NCI-H1417 treated with DMSO at 0.1 percent for 48 hours (cell line): ENCODE measurements around the gene MIPOL1.
"Not testable (repeated sequence)": the region's sequence is repeated elsewhere in the genome, so short reads cannot be mapped to it uniquely, and the experiment has no call there.

Experiments
- DNase-seq: peaks from one replicate; lab custom pipeline; 2025; lab: John Stamatoyannopoulos, UW

Gene MIPOL1

GRCh38 chr14:37197421-37198272 lies at the start of gene MIPOL1:
TSS of gene MIPOL1 (plus strand) at chr14:37197937. CDS start at chr14:37247889, 49,952 bp downstream.
- DNase-seq, result peak; percentile 82

GRCh38 chr14:37150414-37150813 lies 47.3 kb upstream of the MIPOL1 start:
- peak; percentile 46 for DNase-seq

GRCh38 chr14:37153005-37153404 lies 44.7 kb upstream of the MIPOL1 start:
- DNase-seq, result no peak

DNA sequence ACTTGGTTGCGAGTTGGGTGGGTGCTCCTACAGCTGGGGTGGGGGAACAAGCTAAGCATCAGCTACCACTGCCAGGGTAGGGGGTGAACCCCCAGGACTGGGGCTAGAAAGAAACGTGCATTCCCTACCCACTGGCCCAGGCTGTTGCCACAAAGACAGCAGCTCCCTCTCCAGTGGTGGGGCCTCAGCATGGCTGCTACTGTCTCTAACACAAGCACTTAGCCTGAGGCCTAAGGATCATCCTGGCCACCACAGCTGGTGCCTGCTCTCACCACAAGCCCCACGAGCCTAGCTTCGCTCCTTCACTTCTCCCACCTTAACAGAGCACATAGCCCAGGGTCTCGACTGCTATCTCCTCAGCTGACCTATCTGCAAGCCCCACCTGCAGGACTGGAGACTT lies 44.3 kb upstream of the MIPOL1 start:
- DNase-seq, result no peak

DNA sequence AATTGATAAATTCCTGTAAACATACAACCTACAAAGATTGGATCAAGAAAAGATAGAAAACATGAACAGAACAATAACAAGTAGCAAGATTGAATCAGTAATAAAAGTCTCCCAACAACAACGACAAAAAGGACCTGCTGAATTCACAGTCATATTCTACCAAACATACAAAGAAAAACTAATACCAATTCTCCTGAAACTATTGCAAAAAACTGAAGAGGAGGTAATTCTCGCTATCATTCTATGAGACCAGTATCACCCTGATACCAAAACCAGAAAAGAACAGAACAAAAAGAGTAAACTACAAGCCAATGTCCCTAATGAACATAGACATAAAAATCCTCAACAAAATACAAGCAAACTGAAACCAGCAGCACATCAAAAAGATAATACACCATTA lies 39.8 kb upstream of the MIPOL1 start:
- DNase-seq, result no peak

- DNase-seq, result not testable (repeated sequence)
These were observed 35.4 kb upstream of the MIPOL1 start for GRCh38 chr14:37162307-37162706.

DNA sequence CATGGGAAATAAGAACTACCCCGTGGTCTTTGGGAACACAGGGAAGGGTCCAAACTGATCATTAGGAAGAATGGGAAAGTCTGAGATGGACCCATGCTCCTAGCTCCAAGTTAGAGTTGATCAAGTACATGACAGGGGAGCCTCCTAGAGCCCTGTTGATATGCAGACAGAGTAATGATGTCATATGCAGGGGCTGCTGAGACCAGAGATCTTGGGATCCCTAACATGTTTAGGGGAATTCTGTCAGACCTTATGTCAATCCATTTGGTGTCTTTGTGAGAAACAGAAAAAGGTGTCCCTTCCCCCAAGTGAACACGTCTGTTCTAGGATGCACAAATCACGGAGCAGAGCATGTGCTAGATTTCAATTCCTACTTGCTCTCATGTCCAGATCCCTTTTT lies 31.9 kb upstream of the MIPOL1 start:
- DNase-seq, result no peak

DNA sequence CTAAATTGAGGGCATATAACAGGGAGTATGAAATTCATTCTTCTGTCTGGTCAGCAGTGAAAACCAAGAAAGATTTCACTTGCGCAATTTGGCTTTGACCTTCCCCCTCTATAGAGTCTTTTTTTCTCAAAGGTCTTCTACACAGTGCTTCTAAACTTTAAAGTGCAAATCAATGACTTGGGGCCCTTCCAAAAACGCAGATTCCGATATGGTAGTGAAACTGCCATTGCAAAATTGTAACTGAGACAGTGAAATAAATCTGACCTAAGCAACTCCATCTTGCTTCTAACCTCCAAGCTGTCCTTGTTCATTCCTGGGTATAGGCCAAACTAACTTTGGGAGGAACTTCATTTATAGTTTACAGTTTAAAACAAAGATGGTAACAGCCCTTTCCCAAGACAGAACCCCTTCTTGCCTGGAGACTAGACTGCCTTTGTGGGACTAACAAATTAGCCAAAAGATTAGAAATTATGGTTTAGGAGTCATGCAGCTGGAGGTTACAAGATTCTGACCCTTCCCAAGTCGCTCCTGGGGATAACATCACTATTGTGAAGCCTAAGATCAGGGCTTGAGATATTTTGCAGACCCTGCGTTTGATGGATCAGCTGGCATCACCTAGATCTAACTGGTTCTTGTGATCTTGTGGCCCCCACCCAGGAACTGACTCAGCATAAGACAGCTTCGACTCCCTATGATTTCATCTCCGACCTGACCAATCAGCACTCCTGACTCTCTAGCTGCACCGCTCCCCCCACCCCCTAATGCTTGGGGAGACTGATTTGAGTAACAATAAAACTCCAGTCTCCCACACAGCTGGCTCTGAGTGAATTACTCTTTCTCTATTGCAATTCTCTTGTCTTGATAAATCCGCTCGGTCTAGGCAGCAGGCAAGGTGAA lies 30.3 kb upstream of the MIPOL1 start:
- no peak for DNase-seq

DNA sequence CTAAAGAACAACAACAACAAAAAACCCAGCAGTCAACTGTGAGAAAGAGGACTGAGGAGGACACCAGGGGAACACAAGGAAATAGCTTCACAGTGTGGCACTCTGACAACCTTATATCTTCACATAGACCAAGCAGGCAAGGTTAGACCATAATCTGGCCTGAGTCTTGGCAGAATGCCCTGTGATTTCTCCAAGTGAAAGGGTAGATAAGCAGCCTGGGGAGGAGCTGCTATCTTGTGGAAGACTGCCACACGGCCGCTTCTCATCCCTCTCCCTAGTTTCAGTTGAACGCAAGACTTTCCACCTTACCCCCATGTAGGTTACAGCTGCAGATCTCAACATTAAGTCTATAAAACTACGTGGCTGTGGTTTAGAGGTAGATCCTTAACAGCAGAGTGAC lies 29.0 kb upstream of the MIPOL1 start:
- no peak for DNase-seq

DNA sequence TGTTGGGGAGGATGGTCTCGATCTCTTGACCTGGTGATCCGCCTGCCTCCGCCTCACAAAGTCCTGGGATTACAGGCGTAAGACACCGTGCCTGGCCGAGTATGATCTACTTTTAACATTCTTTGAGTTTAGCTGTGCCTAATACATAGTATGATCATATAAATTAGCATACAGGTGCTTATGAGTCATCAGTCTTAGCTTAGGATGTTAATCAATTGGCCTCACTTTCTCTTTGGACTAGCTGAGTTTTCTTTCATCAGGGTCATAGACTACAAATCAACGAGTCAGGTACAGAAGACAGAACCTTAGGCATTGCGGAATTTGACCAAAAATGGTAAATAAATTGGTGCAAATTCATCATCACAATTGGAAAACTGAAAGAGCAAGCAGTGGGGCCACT lies 27.5 kb upstream of the MIPOL1 start:
- DNase-seq, result no peak

DNA sequence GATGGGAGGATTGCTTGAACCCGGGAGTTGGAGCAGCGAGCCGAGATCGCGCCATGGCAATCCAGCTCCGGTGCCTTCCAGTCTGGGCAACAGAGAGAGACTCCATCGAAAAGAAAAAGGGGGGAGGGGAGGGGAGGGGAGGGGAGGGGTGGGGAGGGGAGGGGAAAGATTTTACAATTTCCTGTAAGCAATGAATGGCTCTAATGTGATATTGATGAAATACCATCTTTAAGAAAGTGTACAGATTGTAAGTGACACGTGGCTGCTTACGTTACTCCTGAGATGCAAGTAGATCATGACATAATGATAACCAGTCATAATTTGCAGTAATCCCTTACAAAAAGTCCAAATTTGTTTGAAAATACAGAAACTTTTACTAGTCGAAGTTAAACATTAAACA lies 26.7 kb upstream of the MIPOL1 start:
- no peak for DNase-seq

DNA sequence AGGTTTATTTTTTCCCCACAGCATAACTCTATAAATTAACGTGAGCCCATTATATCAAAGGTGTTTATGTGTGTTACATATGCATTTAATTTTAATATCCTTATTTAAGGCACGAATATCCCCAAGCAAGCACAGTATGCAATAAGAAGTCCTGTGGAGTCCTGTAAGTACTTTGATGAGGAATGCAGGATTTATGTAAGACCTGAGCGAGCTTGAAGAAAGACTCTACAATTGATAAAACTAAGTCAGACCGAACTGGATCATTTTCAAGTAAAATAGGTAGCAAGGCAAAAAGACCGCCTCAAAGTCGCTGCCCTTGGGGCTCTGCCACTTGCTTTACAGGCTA lies 26.1 kb upstream of the MIPOL1 start:
- no peak for DNase-seq

GRCh38 chr14:37172024-37172869 lies 25.5 kb upstream of the MIPOL1 start, which contains the start of gene SLC25A21:
TSS of gene SLC25A21 (minus strand) at chr14:37172606.
- DNase-seq, result peak; percentile 56

- DNase-seq, result no peak
These were observed 24.7 kb upstream of the MIPOL1 start for GRCh38 chr14:37172936-37173614.

DNA sequence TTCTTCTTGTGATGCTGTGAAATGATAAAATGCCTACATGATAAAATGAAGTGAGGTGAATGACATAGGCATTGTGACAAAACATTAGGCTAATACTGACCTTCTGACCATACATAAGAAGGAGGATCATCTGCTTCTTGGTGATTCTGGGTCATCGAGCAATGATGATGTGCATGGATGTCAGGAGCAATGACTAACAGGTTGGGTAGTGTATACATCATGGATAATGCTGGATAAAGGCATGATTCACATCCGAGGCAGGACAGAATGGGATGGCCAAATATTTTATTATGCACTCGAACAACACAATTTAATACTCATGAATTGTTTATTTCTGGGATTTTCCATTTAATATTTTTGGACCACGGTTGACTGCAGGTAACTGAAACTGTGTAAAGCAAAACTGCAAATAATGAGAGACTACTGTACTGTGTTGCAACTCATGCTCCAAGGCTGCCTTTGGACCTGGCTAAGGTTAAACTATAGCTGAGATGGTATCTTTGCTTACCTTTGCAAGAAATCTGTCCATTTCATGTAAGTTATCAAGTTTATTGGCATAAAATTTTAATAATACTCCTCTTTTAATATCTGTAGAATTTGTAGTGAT lies 17.7 kb upstream of the MIPOL1 start:
- no peak for DNase-seq

GRCh38 chr14:37180886-37181285 lies 16.9 kb upstream of the MIPOL1 start:
- DNase-seq, result not testable (repeated sequence)

GRCh38 chr14:37181441-37181840 lies 16.3 kb upstream of the MIPOL1 start:
- no peak for DNase-seq

- DNase-seq, result not testable (repeated sequence)
These were observed 13.2 kb upstream of the MIPOL1 start for GRCh38 chr14:37184520-37184919.

GRCh38 chr14:37185670-37186069 lies 12.1 kb upstream of the MIPOL1 start:
- DNase-seq, result no peak

DNA sequence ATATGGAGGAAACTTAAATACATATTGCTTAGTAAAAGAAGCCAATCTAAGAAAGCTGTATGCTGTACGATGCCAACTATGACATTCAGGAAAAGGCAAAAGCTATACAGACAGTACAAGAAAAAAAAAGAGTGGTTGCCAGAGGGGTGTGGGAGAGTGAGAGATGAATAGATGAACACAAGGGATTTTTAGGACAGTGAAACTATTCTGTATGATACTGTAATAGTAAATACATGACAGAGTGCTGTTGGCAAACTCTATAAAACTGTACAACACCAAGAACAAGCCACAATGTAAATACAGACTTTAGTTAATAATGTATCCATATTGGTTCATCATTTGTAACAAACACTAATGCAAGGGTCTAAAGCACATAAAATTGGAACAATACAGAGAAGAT lies 10.9 kb upstream of the MIPOL1 start:
- no peak for DNase-seq

DNA sequence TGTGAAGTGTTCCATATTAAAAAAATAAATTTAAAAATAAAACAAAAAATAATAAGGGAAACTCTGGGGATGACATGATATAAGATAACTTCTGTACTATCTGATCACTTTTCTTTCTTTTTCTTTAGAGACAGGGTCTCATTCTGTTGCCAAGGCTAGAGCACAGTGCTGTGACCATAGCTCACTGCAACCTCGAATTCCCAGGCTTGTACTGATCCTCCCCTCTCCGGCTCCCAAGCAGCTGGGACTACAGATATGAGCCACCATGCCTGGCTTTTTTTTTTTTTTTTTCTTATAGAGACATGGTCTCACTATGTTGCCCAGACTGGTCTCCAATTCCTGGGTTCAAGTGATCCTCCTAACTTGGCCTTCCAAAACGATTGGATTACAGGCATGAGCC lies 10.4 kb upstream of the MIPOL1 start:
- no peak for DNase-seq
